Fibroblast of lung (primary cell): ENCODE results near the gene INVS.

Source experiments
- EZH2 ChIP-seq: IDR thresholded peaks from 2 replicates; pipeline ENCODE4 v1.5.1; 2012; ENCODE audit warnings: low read length, control low read depth, mild to moderate bottlenecking; ENCODE audit errors: missing control alignments
- TF ChIP-seq, protein P1 (sequence below), 2 donors: IDR thresholded peaks in 1 of 2; conservative IDR thresholded peaks in 1 of 2; 1 replicate in 1 of 2; 2 replicates in 1 of 2; pipeline ENCODE4 v1.5.1; 2011 to 2012; ENCODE audit warnings: low read length in 2 of 2, control low read depth in 1 of 2, inconsistent platforms in 1 of 2, low read depth in 1 of 2, mild to moderate bottlenecking in 1 of 2

DNA sequence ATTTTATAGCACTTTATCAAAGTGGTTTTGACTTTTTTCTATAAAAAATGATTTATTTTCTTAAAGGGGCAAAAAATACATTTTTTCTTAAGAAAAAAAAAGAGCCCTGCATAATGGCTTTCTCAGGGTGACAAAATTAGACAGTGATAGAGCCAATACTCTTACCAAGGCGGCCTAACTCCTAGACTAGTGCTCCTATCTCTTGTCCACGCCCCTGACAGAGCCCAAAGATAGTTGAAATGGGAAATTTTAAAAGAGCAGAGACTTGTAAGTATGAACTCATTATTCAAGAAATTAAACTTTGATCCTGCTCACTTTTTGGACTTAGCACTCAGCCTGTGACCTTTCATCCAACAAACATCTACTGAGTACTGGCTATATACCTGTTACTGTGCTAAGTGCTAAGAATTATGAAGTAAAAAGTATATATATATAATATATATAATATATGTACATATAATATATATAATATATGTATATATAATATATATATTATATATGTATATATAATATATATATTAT lies 1.2 kb downstream of the INVS start:
- TF ChIP-seq, protein P1, sequence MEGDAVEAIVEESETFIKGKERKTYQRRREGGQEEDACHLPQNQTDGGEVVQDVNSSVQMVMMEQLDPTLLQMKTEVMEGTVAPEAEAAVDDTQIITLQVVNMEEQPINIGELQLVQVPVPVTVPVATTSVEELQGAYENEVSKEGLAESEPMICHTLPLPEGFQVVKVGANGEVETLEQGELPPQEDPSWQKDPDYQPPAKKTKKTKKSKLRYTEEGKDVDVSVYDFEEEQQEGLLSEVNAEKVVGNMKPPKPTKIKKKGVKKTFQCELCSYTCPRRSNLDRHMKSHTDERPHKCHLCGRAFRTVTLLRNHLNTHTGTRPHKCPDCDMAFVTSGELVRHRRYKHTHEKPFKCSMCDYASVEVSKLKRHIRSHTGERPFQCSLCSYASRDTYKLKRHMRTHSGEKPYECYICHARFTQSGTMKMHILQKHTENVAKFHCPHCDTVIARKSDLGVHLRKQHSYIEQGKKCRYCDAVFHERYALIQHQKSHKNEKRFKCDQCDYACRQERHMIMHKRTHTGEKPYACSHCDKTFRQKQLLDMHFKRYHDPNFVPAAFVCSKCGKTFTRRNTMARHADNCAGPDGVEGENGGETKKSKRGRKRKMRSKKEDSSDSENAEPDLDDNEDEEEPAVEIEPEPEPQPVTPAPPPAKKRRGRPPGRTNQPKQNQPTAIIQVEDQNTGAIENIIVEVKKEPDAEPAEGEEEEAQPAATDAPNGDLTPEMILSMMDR (conservative IDR thresholded peaks at IDR 0.05 in 1 of 2, IDR thresholded peaks at IDR 0.05 in 1 of 2; ENCODE audit: low read depth in 1 of 2, low read length in 2 of 2): no peak
- TF ChIP-seq EZH2: no peak
